Endothelial cell of umbilical vein (primary cell): Measurements from ENCODE around the gene CCR7. TPM values are rescaled to one million over a fixed set of nuclear protein-coding genes. Genes with fewer than 3 reads are reported as not detected.

ENCODE experiments used
- BruUV-seq: library from RNA; stranded (reverse); fragments of 400-500 nt; replicated peaks from 2 replicates; lab custom pipeline; 2021; lab: Mats Ljungman, UMichigan
- CTCF ChIA-PET: fragments of 300-600, 350-600 bp; sonication (Branson Sonifier 250); formaldehyde crosslinking; loops from one replicate; lab custom pipeline; 2021; ENCODE audit warnings: antibody characterized with exemption, inconsistent platforms; lab: Charles Lee
- POLR2A ChIA-PET: fragments of 300-600, 350-600 bp; sonication (Branson Sonifier 250); formaldehyde crosslinking; loops from one replicate; lab custom pipeline; 2021; ENCODE audit warnings: antibody characterized with exemption, inconsistent platforms; lab: Charles Lee
- DNase-seq: peaks from one replicate; pipeline ENCODE4 v3.0.0-alpha.2; 2011; ENCODE audit warnings: low read depth, low spot score
- FAIRE-seq: peaks from 2 replicates; lab custom pipeline; 2011; peaks lifted over from hg19 to GRCh38; lab: Jason Lieb, UNC
- H2AFZ ChIP-seq: 2 replicates; pipeline ENCODE4 v1.6.0; 2012; ENCODE audit warnings: low read depth, low read length, control low read depth, inconsistent platforms
- H3K27ac ChIP-seq: 2 replicates; pipeline ENCODE4 v1.5.1; 2011; ENCODE audit warnings: low read depth, mild to moderate bottlenecking, control low read depth, low read length, moderate library complexity; ENCODE audit not compliant: insufficient read depth
- H3K27me3 ChIP-seq, 2 experiments: 2 replicates each; pipeline versions ENCODE4 v1.6.0 to v1.6.1; 2011; ENCODE audit warnings: low read length in 2 of 2, mixed read lengths in 1 of 2; ENCODE audit not compliant: control insufficient read depth in 2 of 2, insufficient read depth in 2 of 2
- H3K36me3 ChIP-seq, 2 experiments: 2 replicates in 1 of 2; 3 replicates in 1 of 2; pipeline ENCODE4 v1.5.1; 2011; ENCODE audit warnings: low read length in 2 of 2, mild to moderate bottlenecking in 1 of 2, moderate library complexity in 1 of 2; ENCODE audit not compliant: control insufficient read depth in 2 of 2, insufficient read depth in 2 of 2; ENCODE audit errors: extremely low read depth in 1 of 2
- H3K4me1 ChIP-seq: 3 replicates; pipeline ENCODE4 v1.5.1; 2011; ENCODE audit warnings: mild to moderate bottlenecking, low read length; ENCODE audit not compliant: control insufficient read depth, insufficient read depth; ENCODE audit errors: extremely low read depth
- H3K4me2 ChIP-seq: 2 replicates; pipeline ENCODE4 v1.6.1; 2011; ENCODE audit warnings: low read length, control low read depth, mixed read lengths; ENCODE audit not compliant: insufficient read depth
- H3K4me3 ChIP-seq, 3 experiments: fragments of 200-600 bp in 1 of 3; sonication (generic), shearing (Covaris generic) in 1 of 3; replicated peaks in 1 of 3; 2 replicates each; pipeline ENCODE4 v1.5.1; 2011 to 2016; ENCODE audit warnings: control low read depth in 3 of 3, low read length in 3 of 3, mild to moderate bottlenecking in 2 of 3, inconsistent platforms in 1 of 3, low read depth in 1 of 3, moderate library complexity in 1 of 3; ENCODE audit not compliant: insufficient read depth in 1 of 3
- H3K79me2 ChIP-seq: 2 replicates; pipeline ENCODE4 v1.6.0; 2012; ENCODE audit warnings: low read length, inconsistent platforms; ENCODE audit not compliant: control insufficient read depth, insufficient read depth
- H3K9ac ChIP-seq: replicated peaks from 2 replicates; pipeline ENCODE3; 2011; ENCODE audit warnings: low read length, control low read depth; ENCODE audit not compliant: insufficient read depth; ENCODE audit errors: extremely low read depth
- H3K9me1 ChIP-seq: replicated peaks from 3 replicates; pipeline ENCODE4 v1.6.0; 2011; ENCODE audit warnings: mild to moderate bottlenecking, low read length; ENCODE audit not compliant: control insufficient read depth, insufficient read depth; ENCODE audit errors: extremely low read depth
- H3K9me3 ChIP-seq: replicated peaks from 2 replicates; pipeline ENCODE4 v1.5.1; 2012; ENCODE audit warnings: low read length, inconsistent platforms; ENCODE audit not compliant: control insufficient read depth, insufficient read depth
- H4K20me1 ChIP-seq: replicated peaks from 2 replicates; pipeline ENCODE3; 2011; ENCODE audit warnings: mild to moderate bottlenecking, low read length; ENCODE audit not compliant: control insufficient read depth, insufficient read depth; ENCODE audit errors: extremely low read depth
- EZH2 ChIP-seq: IDR thresholded peaks from 2 replicates; pipeline ENCODE4 v1.6.1; 2012; ENCODE audit warnings: borderline replicate concordance, low read depth, mild to moderate bottlenecking, moderate library complexity, low read length, inconsistent platforms; ENCODE audit not compliant: severe bottlenecking
- GATA2 ChIP-seq: IDR thresholded peaks from 2 replicates; pipeline ENCODE4 v1.7.0; 2011; ENCODE audit warnings: low read depth, mild to moderate bottlenecking, moderate library complexity, mixed read lengths, low read length; ENCODE audit not compliant: insufficient read length, insufficient read depth
- JUN ChIP-seq: IDR thresholded peaks from 2 replicates; pipeline ENCODE4 v1.6.1; 2011; ENCODE audit warnings: borderline replicate concordance, low read depth; ENCODE audit not compliant: insufficient read length, insufficient read depth
- MYC ChIP-seq: IDR thresholded peaks from one replicate; pipeline ENCODE4 v1.6.1; 2011; ENCODE audit warnings: mild to moderate bottlenecking, low read depth, low read length
- POLR2A ChIP-seq: IDR thresholded peaks from 2 replicates; pipeline ENCODE4 v1.6.1; 2012; ENCODE audit warnings: low read depth, mild to moderate bottlenecking, control low read depth, low read length
- dilution Hi-C: fragments of 300-500 bp; cut with MboI; formaldehyde crosslinking; loops from one replicate; pipeline ENCODE4 v1.15.0; 2019; ENCODE audit warnings: low sequenced_read_pairs; ENCODE audit not compliant: extremely low pct_ligation_motif_present
- intact Hi-C: fragments of 100-400 bp; cut with micrococcal nuclease; formaldehyde crosslinking; loops from one replicate; pipeline ENCODE4 v1.10.0; 2022
- polyA plus RNA-seq, 4 experiments: library from polyadenylated mRNA; depleted of rRNA in 3 of 4; stranded (reverse) in 3 of 4; unstranded in 1 of 4; fragments of >200 nt; gene quantifications; 2 replicates each; pipeline versions ENCODE4 v1.2.1 to v1.2.3, GENCODE V29; 2011 to 2012; ENCODE audit warnings: missing spikeins in 1 of 4
- total RNA-seq: library from RNA; stranded (reverse); gene quantifications from 2 replicates; pipeline ENCODE4 v1.2.3, GENCODE V29; 2021
- TF ChIP-seq, protein P1 (sequence below): IDR thresholded peaks from 2 replicates; pipeline ENCODE4 v1.6.1; 2011; ENCODE audit not compliant: insufficient read depth, insufficient read length

CCR7 gene
- total and polyA plus RNA-seq, 2 donors (not counting 3 experiments of a cell fraction or from before 2014, with no cell fraction given): 0.18 TPM; not detected in 1

DNA sequence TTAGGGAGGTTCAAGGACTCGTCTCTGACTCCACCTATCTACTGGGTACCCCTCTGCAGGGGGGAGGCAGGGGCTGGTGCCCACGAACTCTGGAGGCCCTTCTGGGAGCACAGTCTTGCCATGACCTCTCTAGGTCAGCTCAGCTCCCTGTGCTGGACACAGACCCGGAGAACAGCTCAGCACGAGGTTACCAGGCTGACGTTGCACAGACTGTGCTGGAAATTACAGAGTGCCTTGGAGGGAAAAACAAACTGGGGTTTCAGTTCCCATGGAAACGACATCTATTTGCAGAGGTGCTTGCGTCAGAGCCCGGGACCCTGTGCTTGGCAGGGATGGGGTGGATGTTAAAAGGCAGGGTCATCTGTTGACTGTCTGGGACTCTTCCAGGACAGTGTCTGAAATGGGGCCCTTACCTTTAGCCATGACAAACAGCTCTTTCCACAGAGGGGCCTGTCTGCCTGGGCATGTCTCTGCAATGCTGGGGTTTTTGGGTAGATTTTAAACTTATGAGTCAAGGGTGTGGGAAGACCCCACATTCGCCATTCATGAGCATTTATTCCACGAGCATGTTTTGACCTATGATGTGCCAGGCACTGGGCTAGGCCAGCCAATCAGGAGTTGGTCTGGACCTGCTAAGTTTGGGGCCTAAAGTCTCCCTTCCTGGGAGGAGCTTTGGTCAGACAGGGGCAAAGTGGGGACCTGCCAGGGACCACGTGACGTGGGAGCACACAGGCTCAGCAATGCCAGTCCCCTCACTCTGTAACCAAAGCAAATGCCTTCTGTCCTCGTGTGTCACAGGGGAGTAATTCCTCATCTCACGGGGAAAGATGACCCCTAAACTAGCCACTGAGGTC, 22.5 kb downstream of the CCR7 start:
- Histone ChIP-seq H3K9me3 (no peaks in the 10 kb centered on the region), H3K4me2 (no peak overlapping the region), H3K4me3 (no peak overlapping the region), H3K27me3 (no peaks in the 10 kb centered on the region), H2AFZ (peak overlapping the region; percentile 38), H3K79me2 (no peaks in the 10 kb centered on the region), H3K9me1 (no peaks in the 10 kb centered on the region), H4K20me1 (no peaks in the 10 kb centered on the region), H3K4me1 (peaks cover 5% of the 10 kb centered on the region), H3K9ac (no peak overlapping the region), H3K27ac (no peak overlapping the region), H3K36me3 (no peaks in the 10 kb centered on the region)
- dilution Hi-C loops (no loop called here), intact Hi-C loops (no loop called here)
- FAIRE-seq: no peak
- TF ChIP-seq POLR2A (no peak), GATA2 (no peak), MYC (no peak), JUN (no peak), EZH2 (no peak)
- TF ChIP-seq, protein P1, sequence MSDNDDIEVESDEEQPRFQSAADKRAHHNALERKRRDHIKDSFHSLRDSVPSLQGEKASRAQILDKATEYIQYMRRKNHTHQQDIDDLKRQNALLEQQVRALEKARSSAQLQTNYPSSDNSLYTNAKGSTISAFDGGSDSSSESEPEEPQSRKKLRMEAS: no peak
- CTCF ChIA-PET: interaction anchor here (1.3 to 2.5 kb wide), 3 partner anchors 10 to 67 kb away, joined by 6 to 15 read pairs (median 7); no protein-coding TSS in a partner anchor
- POLR2A ChIA-PET: no interaction called here
- peak; percentile 67 for DNase-seq
- no TSS peak for BruUV-seq
